SH-SY5Y (cell line): ENCODE data around the gene CTSE.

Source experiments
- GATA2 ChIP-seq: IDR thresholded peaks from 2 replicates; pipeline ENCODE4 v1.6.1; 2011; ENCODE audit warnings: mild to moderate bottlenecking, low read depth, low read length
- GATA3 ChIP-seq: IDR thresholded peaks from 2 replicates; pipeline ENCODE4 v1.6.1; 2011; ENCODE audit warnings: low read depth, mild to moderate bottlenecking, low read length, moderate library complexity

The CTSE gene

GRCh38 chr1:206049293-206049692, 25.6 kb upstream of the CTSE start:
- no peak for TF ChIP-seq GATA2
- no peak for TF ChIP-seq GATA3

GRCh38 chr1:206048582-206048981, 24.9 kb upstream of the CTSE start:
- no peak for TF ChIP-seq GATA2
- TF ChIP-seq GATA3, result no peak

DNA sequence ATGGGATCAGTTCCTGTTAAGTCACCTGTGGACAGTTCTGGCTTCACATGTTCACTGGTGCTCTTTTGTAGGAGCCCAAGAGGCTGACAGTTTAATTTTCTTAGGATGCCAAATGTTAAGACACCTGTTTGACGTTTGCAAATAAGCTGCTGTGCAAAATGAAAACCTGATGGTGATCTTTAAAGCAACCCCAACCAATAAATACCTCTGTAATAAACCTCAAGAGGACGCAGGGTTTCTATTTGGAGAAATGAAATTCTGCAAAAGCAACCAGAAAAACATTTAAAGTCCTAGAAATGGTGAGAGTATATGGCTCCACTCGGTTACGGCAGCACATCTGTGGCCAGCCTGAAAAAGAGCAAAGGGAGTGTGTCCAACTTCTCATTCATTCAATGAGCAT, 23.6 kb upstream of the CTSE start:
- TF ChIP-seq GATA3 (no peak), GATA2 (no peak)

DNA sequence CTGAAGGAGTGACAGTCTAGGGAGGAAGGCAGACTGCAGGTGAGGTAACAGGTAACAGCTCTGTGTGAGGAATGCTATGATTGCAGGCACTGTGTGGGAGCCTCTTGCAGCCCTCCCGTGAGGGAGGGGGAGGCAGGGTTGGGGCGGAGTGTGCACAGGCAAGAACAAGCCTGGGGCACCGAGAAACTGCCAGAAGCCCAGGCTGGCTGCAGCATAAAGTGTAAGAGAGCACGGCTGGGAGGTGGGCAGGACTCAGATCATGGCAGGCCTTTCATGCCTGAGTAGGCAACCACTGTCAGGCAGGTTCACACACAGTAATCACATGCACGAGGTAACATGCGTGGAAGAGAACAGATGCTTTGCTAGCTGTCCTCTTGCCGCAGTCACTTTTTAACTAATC, 17.9 kb upstream of the CTSE start:
- no peak for TF ChIP-seq GATA3
- no peak for TF ChIP-seq GATA2

DNA sequence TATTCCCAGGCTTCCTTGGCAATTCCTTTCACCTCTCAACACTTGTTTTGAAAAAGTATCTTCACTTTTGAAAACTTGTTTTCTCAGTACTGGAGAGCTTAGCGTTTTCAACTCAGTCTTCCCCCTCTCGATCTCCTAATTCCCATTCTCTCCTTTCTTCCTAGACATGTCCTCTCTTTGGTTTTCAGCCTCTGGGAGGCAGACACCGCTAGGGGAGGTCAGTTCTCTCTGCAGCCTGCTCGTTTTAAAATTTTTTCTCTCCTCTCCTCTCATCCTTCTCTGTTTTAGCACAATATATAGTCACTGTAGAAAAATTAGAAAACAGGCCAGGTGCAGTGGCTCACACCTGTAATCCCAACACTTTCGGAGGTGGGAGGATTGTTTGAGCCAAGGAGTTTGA, 16.6 kb upstream of the CTSE start:
- no peak for TF ChIP-seq GATA3
- no peak for TF ChIP-seq GATA2

GRCh38 chr1:206039046-206039973, 15.6 kb upstream of the CTSE start:
- TF ChIP-seq GATA3 (no peak), GATA2 (no peak)

DNA sequence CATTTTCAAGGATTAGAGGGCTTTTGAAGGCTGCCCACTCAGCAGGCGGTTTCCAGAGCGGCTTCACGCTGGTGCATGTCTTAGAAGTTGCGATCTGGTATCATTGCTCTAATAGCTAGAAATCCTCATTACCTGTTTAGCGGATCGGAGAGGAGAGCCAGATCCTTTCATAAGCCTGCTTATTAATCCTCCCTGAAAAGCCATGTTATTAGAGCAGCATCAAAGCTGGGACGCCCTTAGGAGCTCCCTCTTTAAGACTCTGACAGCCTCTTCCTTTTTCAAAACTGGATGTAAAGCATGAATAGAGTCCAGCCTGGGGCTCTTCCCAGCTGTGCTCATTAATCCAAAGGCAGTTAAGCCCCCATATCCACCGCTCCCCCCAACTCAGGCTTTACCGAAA, 13.9 kb upstream of the CTSE start:
- TF ChIP-seq GATA2 (no peak), GATA3 (no peak)

DNA sequence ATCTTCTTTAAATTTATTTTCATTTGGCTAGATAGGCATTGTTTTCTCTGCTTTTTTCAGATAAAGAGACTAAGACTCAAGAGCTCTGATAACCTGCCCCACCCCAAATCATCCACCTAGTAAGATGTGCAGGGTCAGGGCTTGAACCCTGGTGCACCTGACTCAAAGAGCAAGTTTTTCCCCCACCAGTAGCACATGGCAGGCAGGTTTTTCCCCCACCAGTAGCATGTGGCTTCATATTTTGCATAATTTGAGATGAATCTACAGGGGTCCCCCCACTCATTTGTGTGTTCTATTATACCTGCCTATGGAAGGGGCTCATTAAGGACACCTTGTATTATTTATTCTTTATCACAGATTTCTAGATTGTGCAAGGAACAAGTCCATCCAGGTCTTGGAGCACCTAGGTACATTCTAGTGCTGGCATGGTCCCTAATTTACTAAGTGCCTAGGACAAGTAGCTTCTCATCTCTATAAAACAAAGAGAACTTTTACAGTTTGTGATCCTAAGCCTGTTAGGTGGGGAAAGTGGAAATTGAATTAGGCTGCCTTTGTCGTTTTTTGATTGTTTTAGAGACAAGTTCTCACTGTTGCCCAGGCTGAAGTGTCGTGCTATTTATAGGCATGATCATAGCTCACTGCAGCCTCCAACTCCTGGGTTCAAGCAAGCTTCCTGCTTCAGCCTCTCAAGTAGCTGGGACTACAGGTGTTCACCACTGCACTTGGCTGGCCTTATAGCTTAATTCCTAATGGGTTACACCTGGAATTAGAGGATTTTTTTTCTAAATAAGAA, 13.2 kb upstream of the CTSE start:
- TF ChIP-seq GATA2 (no peak), GATA3 (no peak)

DNA sequence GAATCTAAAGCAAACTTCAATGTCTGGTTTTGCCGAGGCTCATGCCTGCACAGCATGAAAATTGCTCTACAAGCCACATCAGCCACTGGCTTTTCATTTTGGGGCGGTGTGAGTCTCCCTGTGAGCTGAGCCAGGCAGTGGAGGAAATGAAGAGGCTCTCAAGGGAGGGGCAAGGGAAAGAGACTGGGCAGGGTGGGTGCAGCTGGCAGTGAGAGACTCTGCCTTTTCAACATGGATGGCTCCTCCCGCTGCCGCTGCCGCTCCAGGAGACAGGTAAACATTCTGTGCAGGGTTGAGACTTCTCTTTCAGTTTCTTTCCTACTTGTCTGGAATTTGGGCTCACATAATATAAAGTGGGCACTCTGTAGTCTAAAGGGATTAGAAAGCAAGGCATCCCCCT, 11.3 kb upstream of the CTSE start:
- TF ChIP-seq GATA3 (no peak), GATA2 (no peak)

- TF ChIP-seq GATA3, result no peak
- no peak for TF ChIP-seq GATA2
These were observed 8.9 kb upstream of the CTSE start for GRCh38 chr1:206032380-206033140.

DNA sequence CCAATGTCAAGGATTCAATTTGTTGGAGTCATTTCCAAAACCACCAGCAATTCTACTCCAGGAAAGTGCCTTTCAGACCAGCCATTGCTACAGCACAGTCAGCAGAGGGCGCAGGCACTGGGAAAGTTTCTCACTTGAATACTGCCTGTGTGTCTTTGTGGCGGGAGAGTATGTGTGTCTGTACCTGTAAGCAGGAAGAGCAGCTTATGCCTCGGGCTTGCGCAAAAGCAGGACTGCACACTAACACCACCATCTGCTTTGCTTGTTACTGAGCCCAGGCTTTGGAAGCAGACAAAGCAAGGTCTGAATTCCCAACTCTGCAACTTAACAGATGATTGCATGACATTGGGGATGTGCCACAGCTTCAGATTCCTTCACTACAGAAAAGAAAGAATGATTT, 7.0 kb upstream of the CTSE start:
- TF ChIP-seq GATA3, result no peak
- TF ChIP-seq GATA2, result no peak

DNA sequence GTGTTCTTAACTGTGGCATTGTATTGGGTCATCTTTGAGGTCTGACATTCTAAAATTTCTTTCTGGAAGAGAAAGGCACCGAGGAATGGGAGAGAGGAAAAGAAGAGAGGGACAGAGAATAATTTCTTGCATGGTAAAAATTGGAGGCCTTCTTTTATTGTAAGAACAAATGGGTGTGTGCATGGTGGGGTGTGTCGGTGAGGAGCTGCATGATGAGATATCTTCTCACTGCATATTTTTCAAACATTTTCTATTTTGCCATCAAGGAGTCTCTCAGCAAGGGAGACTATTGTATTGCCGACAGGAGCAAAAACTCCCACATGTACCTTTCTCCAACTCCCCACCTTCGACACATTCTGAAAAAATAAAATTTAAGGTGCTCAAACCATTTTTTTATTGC, 6.5 kb upstream of the CTSE start:
- TF ChIP-seq GATA2 (no peak), GATA3 (no peak)

- TF ChIP-seq GATA3, result no peak
- TF ChIP-seq GATA2, result no peak
These were observed 5.8 kb upstream of the CTSE start for GRCh38 chr1:206029484-206029883.

- TF ChIP-seq GATA2, result no peak
- TF ChIP-seq GATA3, result no peak
These were observed 1.7 kb upstream of the CTSE start for GRCh38 chr1:206025283-206025820.
